B cell (primary cell): ENCODE data around the gene LRRC49. TPM values are rescaled to one million over a fixed set of nuclear protein-coding genes. Genes with fewer than 3 reads are reported as not detected.

Source experiments
- ATAC-seq: fragments of 200-7000 bp; cut with Tn5 transposase; one replicate; pipeline ENCODE4 v1.10.0; 2021; ENCODE audit warnings: low read depth, mild to moderate bottlenecking, moderate number of reproducible peaks, moderate library complexity
- CTCF ChIA-PET: fragments of 350-600 bp; sonication (Branson Sonifier 250); formaldehyde crosslinking; loops from one replicate; lab custom pipeline; 2021; ENCODE audit warnings: antibody characterized with exemption, inconsistent platforms; lab: Charles Lee
- POLR2A ChIA-PET: fragments of 350-600 bp; sonication (Branson Sonifier 250); formaldehyde crosslinking; loops from one replicate; lab custom pipeline; 2021; ENCODE audit warnings: antibody characterized with exemption; lab: Charles Lee
- DNase-seq: peaks from one replicate; pipeline ENCODE4 v3.0.0; 2013
- H2AFZ ChIP-seq: 2 replicates; pipeline ENCODE4 v1.6.1; 2012; ENCODE audit warnings: mild to moderate bottlenecking, low read depth, low read length; ENCODE audit not compliant: insufficient read depth, poor library complexity, severe bottlenecking
- H3K27ac ChIP-seq, 2 donors: 1 replicate in 1 of 2; 2 replicates in 1 of 2; pipeline ENCODE4 v1.5.1; 2012 to 2013; ENCODE audit warnings: low read length in 2 of 2, mild to moderate bottlenecking in 2 of 2, moderate library complexity in 1 of 2
- H3K27me3 ChIP-seq, 4 experiments: fragments of 200-600 bp in 1 of 4; sonication (generic) in 1 of 4; replicated peaks in 1 of 4; 1 replicate in 2 of 4; 2 replicates in 2 of 4; pipeline versions ENCODE4 v1.6.1 to v1.7.0; 2013 to 2016; ENCODE audit warnings: low read length in 3 of 4, mild to moderate bottlenecking in 2 of 4, mixed read lengths in 1 of 4, moderate library complexity in 1 of 4; ENCODE audit not compliant: insufficient read depth in 4 of 4, control insufficient read depth in 3 of 4; ENCODE audit errors: control extremely low read depth in 1 of 4
- H3K36me3 ChIP-seq, 2 experiments: replicated peaks in 1 of 2; 1 replicate in 1 of 2; 2 replicates in 1 of 2; pipeline versions ENCODE4 v1.6.1 to v1.7.1; 2013; ENCODE audit warnings: low read length in 1 of 2; ENCODE audit not compliant: insufficient read depth in 2 of 2, control insufficient read depth in 1 of 2; ENCODE audit errors: control extremely low read depth in 1 of 2, extremely low read depth in 1 of 2
- H3K4me1 ChIP-seq, 2 donors: fragments of 200-600 bp in 1 of 2; sonication (generic) in 1 of 2; 1 replicate in 1 of 2; 2 replicates in 1 of 2; pipeline versions ENCODE4 v1.5.1 to v1.6.1; 2013 to 2017; ENCODE audit warnings: low read length in 2 of 2; ENCODE audit not compliant: control insufficient read depth in 2 of 2, insufficient read depth in 2 of 2
- H3K4me2 ChIP-seq: replicated peaks from 2 replicates; pipeline ENCODE3; 2012; ENCODE audit warnings: mild to moderate bottlenecking, low read depth, low read length; ENCODE audit not compliant: poor library complexity, severe bottlenecking
- H3K4me3 ChIP-seq, 5 experiments: fragments of 200-600 bp in 1 of 5; sonication (generic) in 1 of 5; 1 replicate in 3 of 5; 2 replicates in 2 of 5; pipeline versions ENCODE4 v1.5.1 to v1.7.0; 2011 to 2016; ENCODE audit warnings: low read length in 4 of 5, mild to moderate bottlenecking in 4 of 5, low read depth in 2 of 5, control low read depth in 1 of 5, moderate library complexity in 1 of 5; ENCODE audit not compliant: insufficient read depth in 1 of 5; ENCODE audit errors: control extremely low read depth in 1 of 5, extremely low read depth in 1 of 5
- H3K79me2 ChIP-seq: fragments of 200-600 bp; sonication (generic); one replicate; pipeline ENCODE4 v1.6.0; 2016; ENCODE audit warnings: low read length; ENCODE audit not compliant: control insufficient read depth, insufficient read depth
- H3K9ac ChIP-seq: fragments of 200-600 bp; sonication (generic); 2 replicates; pipeline ENCODE4 v1.6.1; 2017; ENCODE audit warnings: mild to moderate bottlenecking, low read length, moderate library complexity
- H3K9me3 ChIP-seq, 3 donors: one replicate each; pipeline versions ENCODE4 v1.6.1 to v1.7.1; 2013; ENCODE audit warnings: low read length in 2 of 3; ENCODE audit not compliant: control insufficient read depth in 2 of 3, insufficient read depth in 1 of 3; ENCODE audit errors: control extremely low read depth in 1 of 3
- H4K20me1 ChIP-seq: 2 replicates; pipeline ENCODE4 v1.6.0; 2012; ENCODE audit warnings: mild to moderate bottlenecking, low read length; ENCODE audit not compliant: insufficient read depth, control insufficient read depth, poor library complexity, severe bottlenecking
- H3K27ac Mint-ChIP-seq: one replicate; pipeline ENCODE4 v1.8.0; 2021; ENCODE audit warnings: mixed read lengths
- H3K27me3 Mint-ChIP-seq: one replicate; pipeline ENCODE4 v1.8.0; 2021; ENCODE audit warnings: mixed read lengths
- H3K4me1 Mint-ChIP-seq: one replicate; pipeline ENCODE4 v1.8.0; 2021; ENCODE audit warnings: mixed read lengths
- H3K4me3 Mint-ChIP-seq: one replicate; pipeline ENCODE4 v1.8.0; 2021; ENCODE audit warnings: mixed read lengths
- H3K9me3 Mint-ChIP-seq: one replicate; pipeline ENCODE4 v1.8.0; 2022; ENCODE audit warnings: mixed read lengths; ENCODE audit not compliant: insufficient read depth
- EZH2 ChIP-seq: IDR thresholded peaks from 2 replicates; pipeline ENCODE4 v1.6.1; 2012; ENCODE audit warnings: borderline replicate concordance, low read depth, mild to moderate bottlenecking, moderate library complexity, low read length; ENCODE audit not compliant: insufficient read depth, poor library complexity, severe bottlenecking
- WGBS: methylation state at CpG from one replicate; pipeline ENCODE4 v1.1.5; 2013; ENCODE audit warnings: missing lambda C conversion rate; ENCODE audit not compliant: insufficient coverage; 5-methylcytosine and 5-hydroxymethylcytosine counted together
- intact Hi-C: fragments of 100-400 bp; cut with micrococcal nuclease; formaldehyde crosslinking; loops from one replicate; pipeline ENCODE4 v1.10.0; 2022
- polyA plus RNA-seq: library from polyadenylated mRNA; depleted of rRNA; stranded (reverse); fragments of >200 nt; gene quantifications from 2 replicates; pipeline ENCODE4 v1.2.3, GENCODE V29; 2012
- total RNA-seq, 2 donors: library from RNA; stranded (reverse); fragments of 120-200 nt in 1 of 2; gene quantifications; 1 replicate in 1 of 2; 2 replicates in 1 of 2; pipeline versions ENCODE4 v1.2.3 to v1.2.4, GENCODE V29; 2013 to 2022
- TF ChIP-seq, protein P1 (sequence below): fragments of 200-600 bp; IDR thresholded peaks from one replicate; pipeline ENCODE4 v1.8.0; 2022; ENCODE audit warnings: antibody characterized with exemption, mild to moderate bottlenecking

LRRC49 gene
- total and polyA plus RNA-seq, 2 donors (not counting 1 experiment from before 2014, with no cell fraction given), result 0.22 to 1.4 TPM

DNA sequence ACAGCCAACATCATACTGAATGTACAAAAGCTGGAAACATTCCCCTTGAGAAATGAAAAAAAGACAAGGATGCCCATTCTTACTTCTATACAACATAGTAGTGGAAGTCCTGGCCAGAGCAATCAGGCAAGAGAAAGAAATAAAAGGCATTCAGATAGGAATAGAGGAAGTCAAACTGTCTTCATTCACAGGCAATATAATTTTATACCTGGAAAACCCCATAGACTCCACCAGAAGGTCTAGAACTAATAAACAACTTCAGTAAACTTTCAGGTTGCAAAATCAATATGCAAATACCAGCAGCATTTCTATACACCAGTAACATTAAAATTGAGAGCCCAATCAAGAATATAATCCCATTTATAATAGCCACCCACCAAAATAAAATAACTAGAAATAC lies 195.5 kb downstream of the LRRC49 start:
- ChIA-PET POLR2A (no interaction called here), CTCF (no interaction called here)
- TF ChIP-seq, protein P1, sequence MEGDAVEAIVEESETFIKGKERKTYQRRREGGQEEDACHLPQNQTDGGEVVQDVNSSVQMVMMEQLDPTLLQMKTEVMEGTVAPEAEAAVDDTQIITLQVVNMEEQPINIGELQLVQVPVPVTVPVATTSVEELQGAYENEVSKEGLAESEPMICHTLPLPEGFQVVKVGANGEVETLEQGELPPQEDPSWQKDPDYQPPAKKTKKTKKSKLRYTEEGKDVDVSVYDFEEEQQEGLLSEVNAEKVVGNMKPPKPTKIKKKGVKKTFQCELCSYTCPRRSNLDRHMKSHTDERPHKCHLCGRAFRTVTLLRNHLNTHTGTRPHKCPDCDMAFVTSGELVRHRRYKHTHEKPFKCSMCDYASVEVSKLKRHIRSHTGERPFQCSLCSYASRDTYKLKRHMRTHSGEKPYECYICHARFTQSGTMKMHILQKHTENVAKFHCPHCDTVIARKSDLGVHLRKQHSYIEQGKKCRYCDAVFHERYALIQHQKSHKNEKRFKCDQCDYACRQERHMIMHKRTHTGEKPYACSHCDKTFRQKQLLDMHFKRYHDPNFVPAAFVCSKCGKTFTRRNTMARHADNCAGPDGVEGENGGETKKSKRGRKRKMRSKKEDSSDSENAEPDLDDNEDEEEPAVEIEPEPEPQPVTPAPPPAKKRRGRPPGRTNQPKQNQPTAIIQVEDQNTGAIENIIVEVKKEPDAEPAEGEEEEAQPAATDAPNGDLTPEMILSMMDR, result no peak
- no peak for TF ChIP-seq EZH2
- H3K4me1 Mint-ChIP-seq, result no peaks in the 10 kb centered on the region
- H2AFZ ChIP-seq, result no peak overlapping the region
- H3K4me3 Mint-ChIP-seq, result no peak overlapping the region
- H3K36me3 ChIP-seq, result no peaks in the 10 kb centered on the region
- DNase-seq (no peak), ATAC-seq (no peak)
- no peaks in the 10 kb centered on the region for H3K79me2 ChIP-seq
- H3K27me3 ChIP-seq, result no peaks in the 10 kb centered on the region
- H3K9me3 ChIP-seq, result no peaks in the 10 kb centered on the region
- H3K27ac ChIP-seq, result no peak overlapping the region
- no peaks in the 10 kb centered on the region for H4K20me1 ChIP-seq
- H3K9me3 Mint-ChIP-seq, result peaks cover 5% of the 10 kb centered on the region
- H3K4me3 ChIP-seq, result no peak overlapping the region
- H3K4me1 ChIP-seq, result no peaks in the 10 kb centered on the region
- no peak overlapping the region for H3K4me2 ChIP-seq
- intact Hi-C loops, result no loop called here
- peaks cover 25% of the 10 kb centered on the region for H3K27me3 Mint-ChIP-seq
- no peak overlapping the region for H3K27ac Mint-ChIP-seq
- H3K9ac ChIP-seq, result no peak overlapping the region

DNA sequence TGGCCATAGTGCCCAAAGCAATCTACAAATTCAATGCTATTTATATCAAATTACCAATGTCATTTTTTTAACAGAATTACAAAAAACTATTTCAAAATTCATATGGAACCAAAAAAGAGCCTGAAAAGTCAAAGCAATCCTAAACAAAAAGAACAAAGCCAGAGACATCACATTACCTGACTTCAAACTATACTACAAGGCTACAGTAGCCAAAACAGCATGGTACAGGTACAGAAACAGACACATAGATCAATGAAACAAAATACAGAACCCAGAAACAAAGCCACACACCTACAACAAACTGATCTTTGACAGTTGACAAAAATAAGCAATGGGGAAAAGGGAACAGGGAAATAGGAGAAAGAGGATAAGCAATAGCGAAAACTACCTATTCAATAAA lies 196.1 kb downstream of the LRRC49 start:
- peaks cover 27% of the 10 kb centered on the region for H3K27me3 Mint-ChIP-seq
- CTCF ChIA-PET, result no interaction called here
- no CpG with 5 or more reads among the region's 1 CpG for WGBS

More for the DNA sequence above, 196.1 kb downstream of the LRRC49 start:
- Histone ChIP-seq H3K9ac (no peak overlapping the region), H3K4me3 (no peak overlapping the region), H3K4me2 (no peak overlapping the region), H3K27ac (no peak overlapping the region), H3K9me3 (no peaks in the 10 kb centered on the region), H3K36me3 (no peaks in the 10 kb centered on the region), H2AFZ (no peak overlapping the region), H3K27me3 (no peaks in the 10 kb centered on the region), H3K4me1 (no peaks in the 10 kb centered on the region), H4K20me1 (no peaks in the 10 kb centered on the region), H3K79me2 (no peaks in the 10 kb centered on the region)
- TF ChIP-seq EZH2, result no peak
- TF ChIP-seq, protein P1, result no peak
- ATAC-seq (no peak), DNase-seq (no peak)
- POLR2A ChIA-PET, result no interaction called here
- H3K4me3 Mint-ChIP-seq, result no peak overlapping the region
- no peaks in the 10 kb centered on the region for H3K4me1 Mint-ChIP-seq
- no peak overlapping the region for H3K27ac Mint-ChIP-seq
- H3K9me3 Mint-ChIP-seq, result peaks cover 6% of the 10 kb centered on the region
- intact Hi-C loops, result no loop called here
